Lower leg skin (tissue), 4 donors: Measurements from ENCODE around the gene ZBTB20. TPM values are rescaled to one million over a fixed set of nuclear protein-coding genes. Genes with fewer than 3 reads are reported as not detected.

Experiments
- DNase-seq, 2 donors: peaks; one replicate each; pipeline ENCODE4 v3.0.0-alpha.2; 2019; ENCODE audit warnings: low spot score in 2 of 2
- H3K4me3 ChIP-seq: fragments of 200-600 bp; sonication (generic); 2 replicates; pipeline ENCODE4 v1.5.1; 2017; ENCODE audit warnings: mild to moderate bottlenecking, low read depth; ENCODE audit not compliant: poor library complexity, severe bottlenecking
- POLR2A ChIP-seq, 2 donors: fragments of 450-650 bp; IDR thresholded peaks; one replicate each; pipeline ENCODE4 v1.6.1; 2016 to 2017; ENCODE audit warnings: antibody characterized with exemption in 2 of 2, mild to moderate bottlenecking in 1 of 2, moderate library complexity in 1 of 2
- WGBS, 2 donors: methylation state at CpG; one replicate each; pipeline ENCODE4 v1.1.5; 2018; 5-methylcytosine and 5-hydroxymethylcytosine counted together
- intact Hi-C: fragments of 100-400 bp; cut with DNase I; formaldehyde crosslinking; loops from one replicate; pipeline ENCODE4 v1.15.0; 2023; ENCODE audit warnings: low total_unique reads
- total RNA-seq, 4 donors: library from RNA; depleted of rRNA; stranded (reverse); fragments of >200 nt; gene quantifications; one replicate each; pipeline ENCODE4 v1.1.0, GENCODE V29; 2016
- TF ChIP-seq, protein P1 (sequence below), 3 donors: fragments of 450-650 bp; IDR thresholded peaks; one replicate each; pipeline ENCODE4 v1.5.1; 2016; ENCODE audit warnings: antibody characterized with exemption in 3 of 3, mild to moderate bottlenecking in 3 of 3, moderate library complexity in 2 of 3

Gene ZBTB20
- total RNA-seq, 4 donors from 2014 or later: 22.5 to 41.9 (median 33.1) TPM

DNA sequence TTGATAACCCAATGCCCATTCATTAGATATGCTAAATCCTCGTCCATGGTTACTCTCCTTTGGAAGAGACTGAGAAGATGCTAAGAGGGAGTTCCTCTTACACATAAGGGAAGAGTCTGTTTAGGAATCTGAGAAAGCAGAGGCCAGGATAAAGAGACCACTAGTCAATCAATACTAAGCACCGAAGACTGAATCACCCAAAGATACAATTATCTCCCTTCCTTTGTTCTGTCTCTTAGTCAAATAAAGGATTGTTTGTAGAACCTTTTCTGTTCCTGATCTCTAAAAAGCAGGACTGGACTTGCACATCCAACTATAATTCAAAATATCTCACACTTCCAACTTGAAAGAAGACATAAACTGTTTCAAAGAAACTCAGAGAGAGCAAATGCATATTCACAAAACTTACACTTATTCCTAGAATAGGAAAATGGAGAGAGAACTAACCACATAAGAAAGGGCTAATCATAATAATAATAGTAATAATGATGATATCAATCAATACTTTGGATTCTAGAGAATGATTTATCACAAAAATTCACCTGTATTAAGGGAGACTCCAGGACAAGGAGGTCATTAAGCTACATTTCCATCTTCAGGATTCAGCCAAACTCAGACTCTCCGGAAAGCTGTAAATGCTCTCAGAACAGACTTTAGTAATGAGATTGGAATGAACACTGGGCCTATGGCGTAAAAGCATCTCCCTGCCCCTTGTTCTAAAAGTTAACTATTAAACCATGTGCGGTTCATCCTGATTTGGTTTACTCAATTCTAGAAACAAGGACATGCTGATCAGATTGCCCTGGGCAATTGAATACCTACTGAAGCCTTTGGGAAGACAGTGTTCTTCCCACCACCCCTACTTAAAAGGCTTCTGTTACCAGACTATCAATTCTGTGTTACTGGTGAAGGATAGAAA, 401.5 kb downstream of the ZBTB20 start:
- DNase-seq: peak in 1 of 2 donors; percentile 16
- no peak overlapping the region for H3K4me3 ChIP-seq
- 53 to 72% methylated on average over 5 of the region's 5 CpGs for WGBS, 2 donors
- intact Hi-C loops: no loop called here
- TF ChIP-seq, protein P1, sequence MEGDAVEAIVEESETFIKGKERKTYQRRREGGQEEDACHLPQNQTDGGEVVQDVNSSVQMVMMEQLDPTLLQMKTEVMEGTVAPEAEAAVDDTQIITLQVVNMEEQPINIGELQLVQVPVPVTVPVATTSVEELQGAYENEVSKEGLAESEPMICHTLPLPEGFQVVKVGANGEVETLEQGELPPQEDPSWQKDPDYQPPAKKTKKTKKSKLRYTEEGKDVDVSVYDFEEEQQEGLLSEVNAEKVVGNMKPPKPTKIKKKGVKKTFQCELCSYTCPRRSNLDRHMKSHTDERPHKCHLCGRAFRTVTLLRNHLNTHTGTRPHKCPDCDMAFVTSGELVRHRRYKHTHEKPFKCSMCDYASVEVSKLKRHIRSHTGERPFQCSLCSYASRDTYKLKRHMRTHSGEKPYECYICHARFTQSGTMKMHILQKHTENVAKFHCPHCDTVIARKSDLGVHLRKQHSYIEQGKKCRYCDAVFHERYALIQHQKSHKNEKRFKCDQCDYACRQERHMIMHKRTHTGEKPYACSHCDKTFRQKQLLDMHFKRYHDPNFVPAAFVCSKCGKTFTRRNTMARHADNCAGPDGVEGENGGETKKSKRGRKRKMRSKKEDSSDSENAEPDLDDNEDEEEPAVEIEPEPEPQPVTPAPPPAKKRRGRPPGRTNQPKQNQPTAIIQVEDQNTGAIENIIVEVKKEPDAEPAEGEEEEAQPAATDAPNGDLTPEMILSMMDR (IDR thresholded peaks at IDR 0.05): no peak
- no peak for TF ChIP-seq POLR2A (IDR thresholded peaks at IDR 0.05)

DNA sequence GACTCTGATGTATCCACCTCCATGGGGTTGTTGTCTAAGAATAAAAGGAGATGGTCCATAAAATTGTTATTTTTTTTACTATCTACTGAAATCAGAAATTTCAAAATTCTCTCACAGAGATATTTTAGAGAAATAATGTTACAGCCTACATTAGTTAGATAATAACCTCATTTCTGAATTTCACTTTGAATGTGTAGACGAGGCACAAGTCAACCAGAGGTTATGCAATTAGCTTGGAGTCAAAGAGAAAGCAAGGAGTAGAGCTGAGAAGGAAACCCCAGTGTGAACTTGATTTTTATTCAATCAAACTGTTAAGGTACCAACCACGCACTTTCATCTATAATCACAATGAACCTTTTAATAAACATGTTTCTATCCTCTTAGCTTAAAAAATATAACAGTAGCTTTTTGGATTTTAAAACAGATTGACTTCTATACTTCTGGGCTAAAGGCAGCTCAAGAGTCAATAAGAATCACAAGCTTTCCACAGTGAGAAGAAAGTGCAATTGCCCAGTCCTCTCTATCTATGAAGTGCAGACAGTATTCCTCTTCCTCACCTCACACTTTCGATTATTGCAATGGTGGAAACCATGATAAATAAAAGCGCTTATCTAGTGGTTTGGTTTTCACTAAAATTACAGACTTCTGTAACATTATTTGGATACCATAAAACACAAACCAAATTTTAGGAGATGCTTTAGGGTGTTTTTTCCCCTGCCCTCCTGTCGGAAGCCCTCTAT, 403.2 kb downstream of the ZBTB20 start:
- H3K4me3 ChIP-seq: no peak overlapping the region
- intact Hi-C loops: no loop called here
- DNase-seq: no peak
- no peak for TF ChIP-seq POLR2A (IDR thresholded peaks at IDR 0.05)
- TF ChIP-seq, protein P1 (IDR thresholded peaks at IDR 0.05): no peak
- WGBS, 2 donors: 93% methylated on average over 5 of the region's 5 CpGs

DNA sequence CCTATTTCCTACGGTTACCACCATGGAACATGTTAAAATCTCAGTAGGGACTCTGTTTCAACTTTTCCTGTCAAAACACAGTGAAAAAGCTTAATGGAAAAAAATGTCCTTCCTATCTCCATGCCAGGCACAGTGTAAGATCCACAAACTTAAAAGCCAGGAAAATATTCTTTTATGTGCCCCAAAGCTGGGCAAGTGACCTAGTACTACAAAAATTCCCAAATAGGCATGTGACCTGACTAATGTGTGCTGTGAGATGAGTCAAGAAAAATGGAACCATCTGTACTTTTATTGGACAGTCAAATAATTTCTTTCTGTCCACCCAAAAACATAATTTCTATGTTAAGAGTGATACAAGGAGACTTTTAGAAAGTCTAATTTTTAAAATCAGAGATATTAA, 406.0 kb downstream of the ZBTB20 start:
- 52 to 59% methylated on average over 1 of the region's 1 CpG for WGBS, 2 donors
- TF ChIP-seq, protein P1 (IDR thresholded peaks at IDR 0.05): no peak
- no peak for TF ChIP-seq POLR2A (IDR thresholded peaks at IDR 0.05)
- DNase-seq: no peak
- intact Hi-C loops: no loop called here
- no peak overlapping the region for H3K4me3 ChIP-seq

DNA sequence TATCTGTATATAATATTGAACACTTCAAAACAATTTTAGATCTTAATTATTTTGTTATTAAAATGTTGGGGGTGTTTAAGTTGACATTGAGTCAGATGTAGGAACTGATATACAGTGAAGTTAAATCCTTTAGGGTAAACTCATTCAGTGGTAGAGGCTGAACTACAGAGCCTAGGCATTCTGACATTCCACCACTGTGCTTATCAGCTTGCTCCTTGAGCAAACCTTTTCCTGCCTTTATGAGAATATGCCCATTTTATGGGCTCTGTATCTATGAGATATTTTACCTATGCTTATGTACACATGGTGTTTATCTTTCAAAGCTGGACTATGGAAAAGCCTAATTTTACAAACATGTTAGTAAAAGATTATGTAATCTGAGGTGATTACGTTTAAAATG, 407.5 kb downstream of the ZBTB20 start:
- TF ChIP-seq POLR2A (IDR thresholded peaks at IDR 0.05): no peak
- TF ChIP-seq, protein P1 (IDR thresholded peaks at IDR 0.05): no peak
- no peak for DNase-seq
- intact Hi-C loops: no loop called here
- WGBS, 2 donors: 88 to 94% methylated on average over 1 of the region's 1 CpG
- H3K4me3 ChIP-seq: no peak overlapping the region

DNA sequence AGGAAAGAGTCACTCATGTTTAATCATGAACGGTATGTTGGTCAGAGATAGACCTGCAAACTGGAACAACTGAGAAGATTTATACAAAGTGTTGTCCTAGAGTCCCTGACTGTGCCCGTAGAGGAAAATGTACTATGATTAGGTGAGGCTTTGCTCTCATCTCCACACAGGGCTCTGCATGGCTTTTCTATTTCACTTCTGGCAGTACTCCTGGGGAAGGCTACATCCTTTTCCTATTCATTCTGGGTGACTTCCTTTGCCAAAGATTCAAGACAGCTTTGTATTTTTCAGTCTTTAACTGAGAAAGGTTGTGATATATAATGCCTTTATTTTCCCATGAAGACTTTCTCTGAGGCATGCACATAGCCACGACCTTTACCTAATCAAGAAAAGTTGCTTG, 414.7 kb downstream of the ZBTB20 start:
- no peak for DNase-seq
- intact Hi-C loops: no loop called here
- H3K4me3 ChIP-seq: no peak overlapping the region
- WGBS, 2 donors: 39 to 48% methylated on average over 3 of the region's 3 CpGs
- TF ChIP-seq, protein P1 (IDR thresholded peaks at IDR 0.05): no peak
- TF ChIP-seq POLR2A (IDR thresholded peaks at IDR 0.05): no peak
